HEK293T (cell line): ENCODE data around the gene FHL1.
A peak's percentile ranks its signal among the peaks of the same experiment; 100 is the strongest.

ENCODE experiments used
- CTCF ChIA-PET: fragments of 350-600 bp; formaldehyde crosslinking; extraction: SDS; loops from one replicate; lab custom pipeline; 2021; ENCODE audit warnings: antibody characterized with exemption, inconsistent platforms; lab: Yijun Ruan, JAX
- POLR2A ChIA-PET: fragments of 350-600 bp; formaldehyde crosslinking; extraction: SDS; loops from one replicate; lab custom pipeline; 2020; ENCODE audit warnings: antibody characterized with exemption, inconsistent platforms; lab: Yijun Ruan, JAX
- DNase-seq: peaks from one replicate; pipeline ENCODE4 v3.0.0; 2012; ENCODE audit warnings: mixed read lengths; ENCODE audit errors: extremely low spot score
- ARNT ChIP-seq: fragments of 450-650 bp; IDR thresholded peaks from 2 replicates; pipeline ENCODE4 v1.6.1; 2017; ENCODE audit warnings: mild to moderate bottlenecking
- BHLHE40 ChIP-seq: fragments of 450-650 bp; IDR thresholded peaks from 2 replicates; pipeline ENCODE4 v1.6.1; 2016; ENCODE audit warnings: mild to moderate bottlenecking, moderate library complexity, borderline replicate concordance
- CTBP1 ChIP-seq: fragments of 450-650 bp; IDR thresholded peaks from 2 replicates; pipeline ENCODE4 v1.6.1; 2016; ENCODE audit warnings: borderline replicate concordance
- ELF4 ChIP-seq: fragments of 450-650 bp; IDR thresholded peaks from 2 replicates; pipeline ENCODE4 v1.6.1; 2017; ENCODE audit warnings: antibody characterized with exemption
- FOXA1 ChIP-seq: fragments of 450-650 bp; IDR thresholded peaks from 2 replicates; pipeline ENCODE4 v1.6.1; 2016; ENCODE audit warnings: mild to moderate bottlenecking
- FOXK2 ChIP-seq: fragments of 450-650 bp; IDR thresholded peaks from 2 replicates; pipeline ENCODE4 v1.6.1; 2016; ENCODE audit warnings: mild to moderate bottlenecking
- FOXM1 ChIP-seq: fragments of 450-650 bp; IDR thresholded peaks from 2 replicates; pipeline ENCODE4 v1.6.1; 2017; ENCODE audit warnings: mild to moderate bottlenecking, borderline replicate concordance
- HDGF ChIP-seq: fragments of 450-650 bp; IDR thresholded peaks from 2 replicates; pipeline ENCODE4 v1.6.1; 2017; ENCODE audit warnings: antibody characterized with exemption, borderline replicate concordance
- L3MBTL2 ChIP-seq: fragments of 450-650 bp; conservative IDR thresholded peaks from 2 replicates; pipeline ENCODE4 v1.6.1; 2016; ENCODE audit warnings: mild to moderate bottlenecking
- LEF1 ChIP-seq: fragments of 450-650 bp; IDR thresholded peaks from 2 replicates; pipeline ENCODE4 v1.6.1; 2017; ENCODE audit warnings: mild to moderate bottlenecking, borderline replicate concordance
- NFRKB ChIP-seq: fragments of 450-650 bp; IDR thresholded peaks from 2 replicates; pipeline ENCODE4 v1.6.1; 2016; ENCODE audit warnings: mild to moderate bottlenecking, moderate library complexity
- SP1 ChIP-seq: fragments of 450-650 bp; IDR thresholded peaks from 2 replicates; pipeline ENCODE4 v1.6.1; 2017
- SUZ12 ChIP-seq: fragments of 450-650 bp; IDR thresholded peaks from 2 replicates; pipeline ENCODE4 v1.6.1; 2016; ENCODE audit warnings: mild to moderate bottlenecking
- TARDBP ChIP-seq: fragments of 450-650 bp; IDR thresholded peaks from 2 replicates; pipeline ENCODE4 v1.6.1; 2016
- ZNF384 ChIP-seq: fragments of 450-650 bp; IDR thresholded peaks from 2 replicates; pipeline ENCODE4 v1.6.1; 2016
- TF ChIP-seq, protein P1 (sequence below): fragments of 450-650 bp; IDR thresholded peaks from 2 replicates; pipeline ENCODE4 v1.6.1; 2016

The FHL1 gene

DNA sequence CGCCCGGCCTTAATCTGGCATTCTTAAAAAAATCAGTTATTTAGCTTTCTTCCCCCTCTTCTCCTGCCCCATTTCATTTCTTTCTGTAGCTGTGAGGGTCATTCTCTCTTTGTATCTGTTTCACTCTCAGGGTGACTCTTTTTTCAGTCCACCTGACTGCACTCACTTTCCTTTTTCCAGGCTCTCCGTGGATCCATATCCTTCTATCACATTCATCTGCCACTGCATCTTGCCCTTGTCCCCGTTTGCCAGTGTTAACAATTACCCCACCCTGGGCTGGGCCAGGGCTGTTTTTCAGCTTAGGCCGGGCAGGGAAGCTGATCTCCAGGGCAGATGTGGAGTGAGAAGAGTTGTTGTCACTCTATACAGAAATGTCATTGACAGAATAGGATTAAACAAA lies 7.7 kb downstream of the FHL1 start:
- POLR2A ChIA-PET = no interaction called here
- TF ChIP-seq FOXA1 = no peak
- no peak for TF ChIP-seq HDGF
- no peak for TF ChIP-seq ARNT
- TF ChIP-seq ZNF384 = no peak
- TF ChIP-seq SUZ12 = no peak
- TF ChIP-seq CTBP1 = no peak
- TF ChIP-seq L3MBTL2 = no peak
- no peak for TF ChIP-seq FOXK2
- CTCF ChIA-PET = interaction anchor here (0.6 kb wide), 1 partner anchor 101 kb away, joined by 3 read pairs; no protein-coding TSS in a partner anchor
- DNase-seq = no peak

DNA sequence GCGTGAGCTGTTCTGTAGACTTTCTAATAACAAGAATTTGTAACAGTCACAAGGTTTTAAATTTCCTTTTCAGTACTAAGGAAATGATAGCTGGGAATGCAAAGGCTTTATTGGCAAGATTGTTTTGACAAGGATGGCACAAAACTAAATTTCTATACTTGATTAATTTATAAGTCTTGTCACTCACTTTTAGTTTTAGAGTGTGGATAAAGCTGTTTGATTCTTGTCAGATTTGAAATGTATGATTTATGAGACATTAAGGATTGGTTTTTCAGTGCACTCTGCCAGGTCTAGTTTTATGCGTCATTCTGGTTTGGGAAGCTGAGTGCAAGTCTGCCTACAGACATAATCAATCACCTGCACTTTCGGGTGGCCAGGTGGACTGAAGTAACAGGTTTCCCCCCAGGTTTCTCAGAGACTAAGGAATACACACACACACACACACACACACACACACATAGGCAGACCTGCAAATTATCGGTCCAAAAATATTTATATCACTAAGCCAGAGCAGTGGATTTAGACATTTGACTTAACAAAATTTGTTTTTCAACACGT lies 9.3 kb downstream of the FHL1 start:
- TF ChIP-seq, protein P1, sequence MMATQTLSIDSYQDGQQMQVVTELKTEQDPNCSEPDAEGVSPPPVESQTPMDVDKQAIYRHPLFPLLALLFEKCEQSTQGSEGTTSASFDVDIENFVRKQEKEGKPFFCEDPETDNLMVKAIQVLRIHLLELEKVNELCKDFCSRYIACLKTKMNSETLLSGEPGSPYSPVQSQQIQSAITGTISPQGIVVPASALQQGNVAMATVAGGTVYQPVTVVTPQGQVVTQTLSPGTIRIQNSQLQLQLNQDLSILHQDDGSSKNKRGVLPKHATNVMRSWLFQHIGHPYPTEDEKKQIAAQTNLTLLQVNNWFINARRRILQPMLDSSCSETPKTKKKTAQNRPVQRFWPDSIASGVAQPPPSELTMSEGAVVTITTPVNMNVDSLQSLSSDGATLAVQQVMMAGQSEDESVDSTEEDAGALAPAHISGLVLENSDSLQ = peak; percentile 56
- TF ChIP-seq ARNT = no peak
- POLR2A ChIA-PET = interaction anchor here (1.0 to 1.3 kb wide), 2 partner anchors 25 to 91 kb away, joined by 3 read pairs; no protein-coding TSS in a partner anchor
- CTCF ChIA-PET = interaction anchor here (0.7 kb wide), 1 partner anchor 88 kb away, joined by 3 read pairs; no protein-coding TSS in a partner anchor
- DNase-seq = no peak

DNA sequence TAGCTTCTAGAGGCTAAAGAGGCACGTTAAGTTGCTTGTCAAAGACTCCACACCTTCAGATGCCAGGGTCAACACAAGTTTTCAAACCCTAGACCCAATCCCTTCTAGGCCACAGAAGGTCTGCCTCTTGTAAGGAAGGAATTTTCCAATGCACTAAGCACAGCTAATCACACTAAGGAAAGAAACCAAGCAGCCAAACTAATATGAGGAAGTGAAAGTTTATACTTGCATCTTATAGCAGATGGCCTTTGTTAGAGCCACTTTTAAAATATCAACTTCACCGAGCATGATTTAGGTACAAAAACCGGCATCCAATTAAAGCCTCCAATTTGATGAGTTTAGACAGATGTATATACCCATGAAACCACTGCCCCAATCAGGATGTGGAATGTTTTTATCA lies 9.9 kb downstream of the FHL1 start:
- no peak for DNase-seq
- ChIA-PET POLR2A (interaction anchor here (1.0 to 1.3 kb wide), 2 partner anchors 26 to 92 kb away, joined by 3 read pairs; no protein-coding TSS in a partner anchor), CTCF (interaction anchor here (0.6 kb wide), 1 partner anchor 113 kb away, joined by 4 read pairs; no protein-coding TSS in a partner anchor)
- TF ChIP-seq FOXA1 = no peak
- TF ChIP-seq TARDBP = no peak
- TF ChIP-seq ZNF384 = no peak
- no peak for TF ChIP-seq FOXM1
- no peak for TF ChIP-seq ELF4

DNA sequence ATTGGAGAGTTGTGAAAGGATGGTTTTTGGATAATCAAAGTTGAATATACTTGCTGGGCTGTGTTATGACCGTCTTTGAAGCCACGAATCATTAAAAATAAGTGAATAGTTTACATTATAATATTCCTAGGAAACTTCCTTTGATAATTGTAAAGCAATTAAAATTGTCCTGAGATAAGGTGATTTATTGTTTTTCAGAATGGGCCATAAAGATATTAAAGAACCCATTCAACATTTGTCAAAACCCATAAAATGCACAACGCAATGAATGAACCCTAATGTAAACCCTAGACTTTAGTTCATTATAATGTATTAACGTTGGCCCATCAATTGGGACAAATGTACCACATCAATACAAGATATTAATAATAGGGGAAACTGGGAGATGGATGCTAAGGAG lies 11.4 kb downstream of the FHL1 start:
- no peak for TF ChIP-seq FOXA1
- TF ChIP-seq LEF1 = no peak
- TF ChIP-seq ELF4 = no peak
- no peak for TF ChIP-seq NFRKB
- no peak for TF ChIP-seq ZNF384
- no peak for TF ChIP-seq SP1
- ChIA-PET CTCF (interaction anchor here (0.8 kb wide), 1 partner anchor 130 kb away, joined by 4 read pairs; no protein-coding TSS in a partner anchor), POLR2A (interaction anchor here (0.7 kb wide), 1 partner anchor 189 kb away, joined by 3 read pairs; no protein-coding TSS in a partner anchor)
- DNase-seq = no peak

DNA sequence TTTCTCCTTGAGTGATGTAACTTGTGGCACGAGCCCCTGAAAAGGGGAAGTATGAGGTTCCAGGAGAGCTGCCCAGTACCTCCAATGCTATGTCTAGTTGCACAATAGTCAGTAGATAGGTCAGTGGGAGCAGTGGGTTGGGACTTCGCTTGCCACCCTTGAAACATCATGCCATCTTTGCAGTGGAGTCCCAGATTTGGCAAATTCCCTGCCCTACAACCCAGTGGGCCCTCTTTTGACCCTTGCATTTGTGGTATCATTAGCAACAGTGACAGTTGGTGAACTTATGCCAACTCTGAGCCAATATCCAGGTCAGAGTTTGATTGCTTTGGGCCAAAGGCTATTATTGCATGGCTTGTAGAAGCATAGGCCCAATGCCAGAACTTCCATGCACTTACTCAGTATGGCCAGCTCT lies 12.3 kb downstream of the FHL1 start:
- ChIA-PET CTCF (no interaction called here), POLR2A (interaction anchor here (0.7 kb wide), 2 partner anchors 94 to 188 kb away, joined by 3 read pairs; no protein-coding TSS in a partner anchor)
- no peak for DNase-seq
- TF ChIP-seq NFRKB = no peak
- no peak for TF ChIP-seq BHLHE40
- no peak for TF ChIP-seq L3MBTL2
- no peak for TF ChIP-seq FOXA1
- no peak for TF ChIP-seq SUZ12
- no peak for TF ChIP-seq SP1
- TF ChIP-seq, protein P1 = no peak

DNA sequence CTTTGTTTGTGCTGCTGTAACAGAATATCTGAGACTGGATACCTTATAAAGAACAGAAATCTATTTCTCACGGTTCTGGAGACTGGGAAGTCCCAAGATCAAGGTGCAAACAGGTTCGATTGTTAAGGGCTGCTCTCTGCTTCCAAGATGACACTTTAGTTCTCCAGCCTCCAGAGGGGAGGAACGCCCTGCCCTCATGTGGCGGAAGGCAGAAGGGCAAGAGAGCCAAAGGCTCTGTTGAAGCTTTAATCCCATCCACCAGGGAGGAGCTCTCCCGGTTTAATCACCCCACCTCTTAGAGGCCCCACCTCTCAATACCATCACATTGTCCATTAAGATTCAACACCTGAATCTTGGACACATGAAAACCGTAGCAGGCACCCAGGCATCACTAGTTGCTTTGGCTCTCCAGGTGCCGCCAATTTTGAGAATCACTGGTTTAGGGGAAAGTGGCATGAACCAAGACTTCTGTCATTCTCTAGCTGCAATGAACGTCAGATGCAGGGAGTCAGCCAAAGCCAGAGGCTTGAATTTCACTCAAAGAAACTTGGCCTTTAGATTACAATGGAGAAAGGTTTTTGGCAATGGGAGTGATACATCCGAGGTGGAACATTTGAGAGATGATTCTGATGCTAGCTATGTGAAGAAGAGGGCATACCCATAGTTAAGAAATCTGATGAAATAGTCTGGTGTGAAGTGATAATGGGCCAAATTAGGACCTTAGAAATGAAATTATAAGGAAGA lies 15.7 kb downstream of the FHL1 start:
- POLR2A ChIA-PET = interaction anchor here (0.6 to 2.6 kb wide), 7 partner anchors 8 to 135 kb away, joined by 3 to 10 read pairs (median 3); no protein-coding TSS in a partner anchor
- CTCF ChIA-PET = interaction anchor here (0.6 to 3.5 kb wide), 23 partner anchors 9 to 1380 kb away, joined by 3 to 57 read pairs (median 4); no protein-coding TSS in a partner anchor
- TF ChIP-seq SP1 (no peak), NFRKB (no peak), HDGF (no peak), L3MBTL2 (no peak)
- peak; percentile 70 for DNase-seq

DNA sequence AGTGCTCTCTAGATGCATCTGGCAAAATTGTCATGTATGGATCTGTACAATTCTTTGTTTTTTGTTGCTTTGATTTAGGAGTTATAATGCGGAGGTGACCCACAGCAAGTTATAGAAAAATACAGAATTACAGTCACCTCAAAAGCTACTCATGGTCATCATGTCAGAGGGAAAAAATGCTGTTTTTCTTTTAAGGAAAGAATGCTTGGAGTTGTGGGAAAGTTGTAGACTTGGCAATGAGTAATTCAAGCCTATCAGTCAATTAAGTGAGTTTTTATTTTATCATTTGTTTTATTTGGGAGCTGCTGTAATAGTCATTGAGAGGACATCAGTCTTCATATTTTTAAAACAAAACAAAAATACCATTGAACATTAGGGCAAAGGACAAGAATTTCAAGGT lies 16.4 kb downstream of the FHL1 start:
- CTCF ChIA-PET = interaction anchor here (0.5 to 3.5 kb wide), 13 partner anchors 11 to 138 kb away, joined by 3 to 57 read pairs (median 7); no protein-coding TSS in a partner anchor
- no peak for TF ChIP-seq BHLHE40
- no peak for TF ChIP-seq HDGF
- TF ChIP-seq, protein P1 = no peak
- TF ChIP-seq ARNT = no peak
- TF ChIP-seq ZNF384 = no peak
- no peak for TF ChIP-seq FOXM1
- TF ChIP-seq SP1 = no peak
- TF ChIP-seq CTBP1 = no peak
- TF ChIP-seq FOXK2 = no peak
- TF ChIP-seq ELF4 = no peak
- no peak for TF ChIP-seq TARDBP
- TF ChIP-seq FOXA1 = no peak
- TF ChIP-seq L3MBTL2 = no peak
- no peak for TF ChIP-seq SUZ12
- no peak for TF ChIP-seq NFRKB
- no peak for TF ChIP-seq LEF1
- DNase-seq = no peak
- POLR2A ChIA-PET = interaction anchor here (0.9 to 2.6 kb wide), 4 partner anchors 7 to 136 kb away, joined by 3 to 10 read pairs (median 5); no protein-coding TSS in a partner anchor
